ENCODE results near the gene PRR22.

DNA sequence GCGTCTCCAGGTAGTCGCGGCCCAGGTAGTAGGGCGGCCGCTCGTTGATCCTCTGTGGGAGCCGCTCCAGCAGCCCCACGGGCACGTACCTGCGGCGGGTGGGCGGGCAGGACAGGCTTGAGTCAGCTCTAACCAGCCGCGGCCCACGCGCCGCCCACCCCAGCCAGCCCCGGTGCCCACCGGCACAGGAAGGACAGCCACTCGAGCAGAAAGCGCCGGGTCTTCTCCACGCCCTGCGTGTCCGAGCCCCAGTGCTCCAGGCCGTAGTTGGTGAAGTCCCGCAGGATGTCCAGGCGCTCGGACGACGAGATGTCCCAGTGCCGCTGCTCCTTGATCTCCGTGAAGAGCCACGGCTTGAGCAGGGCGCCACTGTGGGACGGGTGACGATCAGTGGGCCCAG is 877 bp upstream of the PRR22 start:
- no peak for TF ChIP-seq CTCF (conservative IDR thresholded peaks at IDR 0.05; ENCODE audit: low read depth, low read length)
- TF ChIP-seq EZH2 (IDR thresholded peaks at IDR 0.05; ENCODE audit: low read length, unreplicated experiment) = no peak
- no peak for TF ChIP-seq EZH2phosphoT487 (IDR thresholded peaks at IDR 0.05; ENCODE audit: borderline replicate concordance, low read length)
